Tibial nerve (tissue), 4 donors: ENCODE measurements around the gene NDUFAF7.

Source experiments
- CTCF ChIP-seq, 5 experiments: fragments of 200-600 bp in 3 of 5; fragments of 450-650 bp in 2 of 5; sonication (generic) in 3 of 5; IDR thresholded peaks; one replicate each; pipeline ENCODE4 v1.5.1; 2016 to 2019; ENCODE audit warnings: antibody characterized with exemption in 5 of 5, mild to moderate bottlenecking in 3 of 5, moderate library complexity in 2 of 5
- EP300 ChIP-seq, 2 donors: sonication (generic); formaldehyde crosslinking; IDR thresholded peaks; one replicate each; pipeline ENCODE4 v1.6.1; 2017; ENCODE audit warnings: antibody characterized with exemption in 2 of 2, mild to moderate bottlenecking in 1 of 2
- POLR2A ChIP-seq, 2 donors: fragments of 450-650 bp; IDR thresholded peaks; one replicate each; pipeline ENCODE4 v1.6.1; 2017; ENCODE audit warnings: antibody characterized with exemption in 2 of 2, mild to moderate bottlenecking in 2 of 2, moderate library complexity in 2 of 2

DNA sequence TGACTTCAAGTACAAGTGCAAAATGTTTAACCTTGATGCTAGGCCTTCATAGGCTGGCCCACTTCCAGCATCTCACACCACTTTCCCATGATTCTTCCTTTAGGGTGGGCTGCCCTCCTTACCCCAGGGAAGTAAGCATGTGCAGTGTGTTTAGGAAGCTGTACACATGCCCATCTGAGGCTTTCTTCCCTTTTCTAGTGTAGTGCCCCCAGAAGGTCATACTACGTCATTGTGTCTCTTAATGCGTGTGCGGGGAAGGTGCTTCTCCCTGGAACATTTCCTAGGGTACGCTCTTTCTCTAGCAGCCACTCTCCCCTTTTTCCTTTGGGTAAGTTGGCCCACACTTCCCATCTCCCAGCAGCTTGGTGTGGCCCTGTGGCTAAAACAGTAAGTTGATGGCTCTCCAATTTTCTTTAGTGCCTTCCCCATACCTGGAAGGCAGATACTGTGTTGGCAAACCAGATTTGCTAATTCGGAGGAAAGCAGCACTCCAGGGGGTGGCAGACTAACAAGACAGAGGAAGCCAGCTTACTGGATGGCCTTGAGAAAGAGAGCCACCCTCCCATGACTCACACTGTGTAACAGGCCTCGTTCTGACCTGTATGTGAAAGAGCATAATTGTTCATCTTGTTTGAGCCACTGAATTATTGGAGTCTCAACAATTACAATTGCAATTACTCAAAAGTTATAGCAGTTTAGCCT lies 41.9 kb upstream of the NDUFAF7 start:
- TF ChIP-seq CTCF (IDR thresholded peaks at IDR 0.05), result no peak
- no peak for TF ChIP-seq POLR2A (IDR thresholded peaks at IDR 0.05)
- TF ChIP-seq EP300 (IDR thresholded peaks at IDR 0.05), result peak in 1 of 2 donors; percentile 51
